Measurements from ENCODE around the gene MPP2.

GRCh38 chr17:43956222-43956621 is 48.9 kb upstream of the MPP2 start:
- TF ChIP-seq POLR2AphosphoS5 (IDR thresholded peaks at IDR 0.05; ENCODE audit: low read depth, low read length) (no peak), POLR2A (IDR thresholded peaks at IDR 0.05; ENCODE audit: low read depth, low read length) (no peak), SPI1 (IDR thresholded peaks at IDR 0.05; ENCODE audit: low read depth, low read length) (no peak)

Measured in GM12891 (cell line).